Glomerular visceral epithelial cell (primary cell): Measurements from ENCODE around the gene CD9.

ENCODE experiments used
- DNase-seq: peaks from one replicate; pipeline ENCODE4 v3.0.0-alpha.2; 2016; ENCODE audit errors: extremely low spot score

The CD9 gene

DNA sequence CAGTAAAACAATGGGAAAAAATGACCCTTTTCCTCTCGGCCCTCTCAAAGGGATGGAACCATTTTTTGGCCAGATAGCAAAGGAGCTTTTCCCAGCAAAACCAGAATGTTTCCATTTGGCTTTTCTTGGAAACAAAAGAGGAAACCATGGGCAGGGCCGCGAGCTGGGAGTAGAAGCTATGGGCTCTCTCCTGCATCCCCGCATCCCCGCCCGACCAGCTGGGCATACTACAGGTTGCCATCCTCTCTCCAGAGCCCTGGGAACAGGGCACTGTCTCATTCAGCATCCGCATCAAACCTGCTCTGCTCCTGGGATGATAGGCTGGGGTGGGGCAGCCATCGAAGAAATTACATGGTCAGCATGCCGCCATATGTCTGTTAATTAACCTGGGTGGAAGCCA, 20.9 kb downstream of the CD9 start:
- no peak for DNase-seq

DNA sequence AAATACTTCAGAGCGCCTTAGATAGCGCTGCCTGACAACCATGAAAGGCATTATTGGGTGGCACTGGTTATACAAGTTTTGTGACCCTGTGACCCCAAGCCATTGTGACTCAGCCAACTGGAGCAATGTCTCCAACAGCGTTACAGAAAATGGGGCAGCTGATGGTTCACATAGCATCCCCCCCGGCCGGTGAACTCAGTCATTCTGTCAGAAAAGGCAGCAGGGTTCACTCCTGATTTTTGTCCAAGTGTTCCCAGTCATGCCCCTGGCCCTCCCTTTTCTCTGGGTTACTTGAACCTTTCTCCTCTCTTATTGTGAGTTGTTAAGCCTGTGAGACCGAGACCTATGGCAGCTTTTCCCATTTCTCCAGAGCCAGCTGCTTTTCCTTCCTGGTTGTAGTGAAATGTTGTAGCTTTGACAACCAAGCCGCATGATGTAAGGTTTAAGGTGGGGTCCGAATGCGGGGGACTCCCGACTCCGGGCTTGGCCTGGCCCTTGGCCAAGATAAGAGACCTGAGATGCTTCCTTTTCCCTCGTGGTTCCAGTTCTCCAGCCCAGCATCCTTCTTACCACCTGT, 22.0 kb downstream of the CD9 start:
- no peak for DNase-seq

DNA sequence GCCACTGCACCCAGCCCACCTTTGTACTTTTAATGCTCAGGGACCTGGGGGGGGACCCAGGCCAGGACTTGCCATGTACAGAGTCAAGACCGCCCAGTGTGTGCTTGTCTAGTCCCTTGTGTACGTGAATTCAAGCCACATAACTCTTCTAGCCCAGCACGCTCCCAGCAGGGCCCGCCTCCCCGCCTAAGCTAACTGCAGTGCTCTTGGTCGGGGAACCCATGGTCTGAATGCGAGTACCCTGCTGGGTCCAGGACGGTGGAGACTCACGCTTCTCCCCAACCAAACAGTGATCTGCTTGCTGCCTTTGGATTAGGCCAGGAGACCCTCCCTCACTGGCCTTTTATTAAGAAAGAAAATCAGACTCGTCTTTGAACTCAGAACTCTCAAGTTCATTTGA, 23.3 kb downstream of the CD9 start:
- DNase-seq: no peak

DNA sequence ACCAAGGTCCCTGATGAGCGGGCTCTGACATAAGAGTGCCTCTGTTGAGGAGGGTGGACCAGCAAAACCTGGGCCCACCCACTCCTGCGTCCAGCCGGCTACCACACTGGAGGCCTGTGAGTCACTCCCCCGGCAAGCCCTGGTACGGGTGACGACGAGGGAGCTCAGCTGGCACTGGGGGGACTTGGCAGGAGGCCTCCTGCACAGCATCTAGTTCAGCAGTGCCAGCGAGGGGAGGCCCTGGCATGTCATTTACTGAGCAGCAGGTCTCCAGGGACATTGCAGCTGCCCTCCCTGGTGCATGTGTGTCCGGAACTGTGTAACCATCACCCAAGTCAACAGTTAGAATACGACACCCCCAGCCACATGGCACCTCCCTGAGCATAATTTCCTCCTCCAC, 24.4 kb downstream of the CD9 start:
- peak; percentile 38 for DNase-seq

DNA sequence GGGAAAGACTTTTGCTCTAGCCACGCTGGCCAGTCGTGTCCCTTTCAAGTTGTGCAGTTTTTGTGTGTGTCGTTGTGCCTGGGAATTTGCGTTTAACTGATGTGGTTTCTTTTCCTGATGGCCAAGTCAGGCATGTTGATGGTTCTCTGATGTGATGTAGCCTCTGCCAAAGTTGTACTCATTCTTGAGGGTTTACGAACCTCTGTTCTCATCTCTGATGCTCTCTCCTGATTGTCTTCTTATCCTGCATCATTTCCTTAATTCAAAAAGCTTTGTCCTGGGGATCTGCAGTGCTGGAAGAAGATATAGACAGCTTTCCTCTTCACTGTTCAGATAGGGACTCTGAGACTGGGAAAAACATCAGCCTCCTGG, 25.4 kb downstream of the CD9 start:
- no peak for DNase-seq

DNA sequence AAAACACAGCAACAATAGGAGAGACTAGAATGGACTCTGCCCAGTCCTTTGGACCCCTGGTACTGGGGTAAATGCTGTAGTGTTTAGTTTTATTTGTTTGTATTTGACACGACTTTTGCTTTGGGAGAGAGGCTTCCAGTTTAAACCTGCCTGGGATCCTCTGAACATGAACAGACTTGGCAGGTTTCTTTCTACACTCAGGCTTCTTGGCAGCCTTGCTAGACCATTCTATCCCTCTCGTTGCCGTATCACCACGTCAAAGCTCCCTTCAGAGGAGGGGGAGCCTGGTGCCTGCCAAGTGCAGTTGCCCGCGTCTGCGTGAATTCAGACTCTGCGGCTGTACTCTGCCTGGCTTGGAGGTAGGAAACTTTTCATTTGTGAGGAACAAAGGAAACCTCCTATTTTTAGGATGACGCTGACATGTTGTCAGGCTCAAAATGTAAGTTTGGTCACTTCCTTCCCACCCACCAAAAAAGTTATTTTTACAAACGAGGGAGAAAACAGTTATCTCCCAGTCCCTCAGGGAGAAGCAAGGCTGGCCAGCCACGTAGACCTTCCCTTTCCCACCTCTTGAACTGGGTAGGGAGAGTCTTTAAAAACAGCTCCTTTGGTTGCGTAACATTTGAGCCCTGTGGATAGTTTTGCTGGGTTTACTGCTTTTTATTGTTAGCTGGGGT, 25.9 kb downstream of the CD9 start:
- DNase-seq: no peak

DNA sequence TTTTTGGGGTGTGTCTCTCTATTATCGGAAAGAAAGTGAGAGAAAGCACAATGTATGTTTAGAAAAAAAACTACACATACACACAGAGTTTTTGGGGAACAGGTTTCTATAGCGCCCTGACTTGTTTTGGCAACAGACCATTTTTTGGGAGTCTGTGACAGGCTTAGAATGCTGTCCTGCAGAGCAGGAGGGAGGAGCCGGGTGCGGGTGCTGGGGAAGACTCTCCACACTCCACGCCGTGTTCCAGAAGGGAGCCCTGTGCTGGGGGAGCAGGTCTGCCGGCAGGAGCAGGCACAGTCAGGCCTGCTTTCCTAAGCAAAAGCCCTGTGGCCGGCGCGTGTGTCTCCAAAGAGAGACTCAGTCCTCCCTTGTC, 26.5 kb downstream of the CD9 start:
- DNase-seq: no peak

DNA sequence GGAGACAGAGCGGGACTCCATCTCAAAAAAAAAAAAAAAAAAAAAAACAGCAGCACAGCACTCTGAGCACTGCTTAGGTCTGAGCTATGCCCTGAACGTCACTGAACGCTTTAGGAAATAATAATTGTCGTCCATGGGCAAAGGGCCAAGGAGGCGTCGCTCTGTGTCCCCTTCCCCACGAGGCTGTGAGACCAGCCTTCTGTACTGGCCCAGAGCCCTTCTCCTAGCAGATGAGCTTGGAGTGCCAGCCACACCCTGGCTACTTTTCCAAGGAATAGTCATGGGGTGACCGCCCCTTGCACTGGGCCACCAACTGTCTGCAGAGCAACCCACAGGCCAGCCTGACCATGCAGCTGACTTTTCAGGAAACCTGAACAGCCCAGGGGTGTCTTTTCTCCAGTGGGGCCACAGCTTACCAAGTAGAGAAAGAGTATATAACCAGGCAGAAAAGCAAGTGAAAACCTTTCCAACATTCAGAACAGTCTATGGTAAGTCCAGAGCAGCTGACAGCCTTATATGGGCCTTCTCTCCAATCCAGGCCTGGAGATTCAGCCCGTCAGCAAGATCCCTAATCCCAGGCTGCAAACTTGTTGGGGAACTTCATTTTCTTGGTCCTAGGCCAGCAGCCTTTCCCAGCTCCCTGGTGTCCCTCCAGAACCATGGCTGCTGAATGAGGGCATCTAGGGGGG, 28.5 kb downstream of the CD9 start:
- no peak for DNase-seq

DNA sequence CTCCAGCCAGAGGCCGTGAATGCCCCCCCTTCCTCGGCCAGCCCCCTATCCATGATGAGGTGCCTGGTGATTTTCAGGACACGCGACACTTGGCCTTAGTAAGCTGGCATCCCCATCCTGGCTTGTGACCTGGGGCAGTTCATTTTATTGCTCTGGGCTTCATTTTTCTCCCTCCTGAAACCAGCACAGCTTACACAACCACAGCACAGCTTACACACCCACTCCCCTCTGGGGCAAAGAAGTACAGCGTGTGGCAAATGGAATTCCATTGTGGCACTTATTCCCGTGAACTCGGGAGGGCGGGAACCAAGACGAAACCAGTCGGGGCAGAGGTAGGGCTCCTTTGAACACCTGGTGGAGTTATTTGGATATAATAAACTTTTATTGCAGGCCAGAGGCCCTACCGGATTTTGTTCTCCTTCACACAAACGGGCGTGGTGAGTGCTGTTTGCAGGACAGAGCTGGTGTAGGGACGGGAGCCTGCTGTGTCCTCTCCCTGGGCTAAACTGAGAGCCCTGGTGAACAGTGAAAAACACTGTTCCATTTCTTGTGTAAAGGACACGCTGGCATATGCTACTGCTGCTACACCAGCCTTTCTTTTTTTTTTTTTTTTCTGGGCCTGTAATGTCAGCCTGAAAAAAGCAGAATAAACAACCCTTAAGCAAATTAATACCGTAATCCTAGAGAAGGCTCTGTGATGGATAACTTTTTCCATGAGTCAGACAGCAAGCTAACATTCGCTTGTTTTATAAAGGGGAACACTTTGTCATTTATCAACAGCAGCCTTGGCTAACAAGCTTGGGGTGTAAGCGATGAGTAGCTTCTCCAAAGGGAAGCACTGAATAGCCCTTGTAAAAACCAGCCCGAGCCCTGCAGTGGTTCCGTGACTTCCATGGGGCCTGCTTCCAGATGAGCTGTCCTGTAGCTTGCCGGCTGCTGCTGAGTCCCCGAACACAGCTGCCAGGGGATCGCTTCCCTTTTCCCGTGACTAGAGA, 29.3 kb downstream of the CD9 start:
- DNase-seq: no peak

DNA sequence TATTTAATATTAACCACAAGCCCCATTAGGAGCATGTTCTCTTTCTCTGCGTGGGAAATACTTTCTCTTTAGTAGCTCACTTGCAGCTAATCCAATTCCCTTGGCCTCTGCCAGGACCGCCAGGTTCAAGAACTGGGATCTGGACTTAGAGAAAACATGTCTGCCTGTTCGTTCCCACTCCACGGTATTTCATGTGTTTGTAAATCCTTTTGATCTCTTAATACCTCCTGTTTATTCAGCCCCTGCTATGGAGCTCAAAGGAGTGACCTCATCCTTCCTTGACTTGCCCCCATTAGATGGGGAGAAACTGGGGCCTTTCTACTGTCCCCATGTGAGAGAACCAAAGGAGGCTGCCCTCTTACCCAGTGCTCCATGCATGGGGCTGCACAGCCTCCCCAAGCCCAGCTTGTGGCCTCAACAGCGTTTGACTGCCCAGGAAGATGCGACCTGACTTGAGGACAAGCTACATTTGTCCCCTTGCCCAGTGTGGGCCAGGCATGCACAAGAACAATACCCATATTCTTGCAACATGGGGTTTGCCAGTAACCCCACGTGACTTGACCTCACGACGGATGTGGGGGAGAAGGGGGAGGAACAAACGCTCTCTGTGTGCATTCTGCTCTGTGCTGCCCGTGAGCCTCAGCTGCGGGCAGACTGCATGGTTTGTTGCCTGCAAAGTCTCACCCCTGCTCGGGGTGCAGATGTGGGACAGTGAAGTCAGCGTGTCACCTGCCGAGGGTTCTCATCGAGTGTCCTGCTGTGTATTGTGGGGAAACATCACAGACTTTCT, 30.3 kb downstream of the CD9 start:
- no peak for DNase-seq

DNA sequence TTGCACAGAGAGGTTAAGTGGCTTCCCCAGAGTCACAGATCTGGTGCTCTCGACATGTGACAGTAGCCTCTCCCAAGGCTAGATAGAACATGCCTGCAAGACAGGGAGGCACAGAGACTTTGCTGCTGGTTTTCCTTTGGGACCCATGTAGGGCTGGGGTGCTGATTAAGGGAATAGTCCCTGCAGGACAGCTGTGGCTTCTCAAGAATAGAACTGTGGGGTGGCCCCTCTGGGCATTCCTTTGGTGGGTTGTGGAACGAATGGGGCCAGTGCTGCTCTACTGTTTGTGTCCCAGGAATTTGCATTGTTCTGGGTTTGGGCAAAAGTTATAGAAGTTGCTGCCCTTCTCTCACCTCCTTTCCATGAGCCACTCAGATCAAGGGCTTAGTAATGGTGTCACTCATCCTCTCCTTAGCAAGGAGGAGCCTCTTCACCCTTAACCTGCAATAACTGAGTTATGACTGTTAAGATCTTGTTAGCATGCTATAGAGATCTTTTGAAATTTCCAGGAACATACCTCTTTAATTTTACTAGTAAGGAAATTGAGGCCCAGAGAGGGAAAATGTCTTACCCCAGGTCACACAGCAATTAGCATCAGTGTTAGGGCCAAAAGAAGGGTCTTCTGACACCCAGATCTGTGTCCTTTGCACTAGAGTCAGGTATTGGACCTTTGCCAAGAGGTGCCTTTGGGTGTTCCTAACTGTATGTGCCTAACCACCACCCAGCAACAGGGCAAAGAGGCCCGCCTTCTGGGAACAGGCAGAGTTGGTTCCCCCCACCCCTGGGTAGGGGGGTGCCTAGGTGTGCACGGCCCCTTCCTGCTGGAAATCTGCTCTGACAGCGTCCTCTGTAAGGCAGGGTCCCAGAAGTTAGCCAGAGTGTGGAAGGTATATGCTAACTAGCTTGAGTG, 31.4 kb downstream of the CD9 start:
- DNase-seq: no peak

DNA sequence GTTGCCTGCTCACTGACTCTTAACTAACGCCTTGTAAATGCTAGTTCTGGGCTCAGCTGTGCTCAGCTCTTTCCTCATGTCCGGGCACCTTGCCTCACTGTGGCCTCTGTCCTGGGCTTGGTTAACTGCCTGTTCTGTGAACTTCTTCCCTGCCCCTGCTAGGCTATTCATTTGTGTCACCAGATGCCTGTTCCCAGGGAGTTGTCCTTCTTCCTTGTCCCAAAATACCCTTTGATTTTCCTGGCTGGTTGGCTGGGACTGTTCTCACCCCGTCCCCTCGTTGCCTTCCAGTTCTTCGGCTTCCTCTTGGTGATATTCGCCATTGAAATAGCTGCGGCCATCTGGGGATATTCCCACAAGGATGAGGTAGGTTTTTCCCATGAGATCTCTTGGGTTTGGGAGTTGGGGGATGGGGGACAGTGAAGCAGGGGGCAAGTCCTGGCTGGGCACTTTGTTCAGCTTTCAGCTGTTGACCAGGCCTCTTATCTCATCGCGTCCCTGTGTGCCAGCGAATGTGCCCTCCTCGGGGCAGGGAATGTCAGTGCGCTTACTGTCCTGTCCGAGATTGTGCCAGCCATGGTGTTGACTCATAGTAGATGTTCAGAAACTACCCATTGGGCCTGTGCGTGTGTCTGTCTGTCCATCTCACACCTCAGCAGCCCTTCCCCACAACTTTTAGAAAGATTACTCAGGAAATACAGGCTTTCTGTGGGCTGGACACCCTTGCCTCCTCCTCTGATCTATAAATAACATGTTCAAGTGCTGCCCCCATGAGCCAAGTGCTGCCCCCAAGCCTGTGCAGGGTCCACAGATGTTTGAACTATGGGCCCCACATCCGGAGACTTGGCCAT, 33.1 kb downstream of the CD9 start:
- no peak for DNase-seq

DNA sequence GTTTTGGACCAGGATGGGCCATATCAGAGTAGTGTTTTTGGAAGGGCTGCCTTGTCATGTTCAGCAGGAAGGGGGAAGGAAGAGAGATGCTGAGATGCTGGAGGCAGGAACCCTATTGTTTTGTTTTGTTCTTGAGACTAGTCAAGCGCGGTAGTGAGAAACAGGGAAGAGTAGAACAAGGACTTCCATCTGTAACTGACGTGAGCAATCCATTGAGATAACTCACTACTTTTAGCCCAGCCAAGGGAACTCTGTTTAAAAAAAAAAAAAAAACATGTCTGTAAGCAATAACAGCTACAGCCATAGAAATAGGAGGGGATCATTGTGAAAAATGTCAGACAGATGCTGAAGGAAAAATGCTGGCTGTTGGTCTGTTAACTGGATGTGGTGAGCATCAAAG, 34.0 kb downstream of the CD9 start:
- no peak for DNase-seq

DNA sequence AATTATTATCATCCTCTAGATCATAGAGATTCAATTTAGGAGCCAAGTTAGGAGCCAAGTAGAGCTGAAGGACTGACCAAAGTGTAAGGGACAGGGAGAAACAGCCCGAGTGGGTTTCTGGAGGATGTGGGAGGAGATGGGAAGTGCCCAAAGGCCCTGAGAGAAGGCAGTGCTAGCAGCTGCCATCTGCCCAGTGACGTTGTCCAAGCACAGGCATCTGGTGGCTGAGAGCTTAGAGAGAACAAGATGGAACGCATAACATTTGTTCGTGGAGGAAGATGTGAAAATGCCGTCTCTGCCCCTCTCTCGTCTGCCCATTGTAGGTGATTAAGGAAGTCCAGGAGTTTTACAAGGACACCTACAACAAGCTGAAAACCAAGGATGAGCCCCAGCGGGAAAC, 34.7 kb downstream of the CD9 start:
- no peak for DNase-seq

DNA sequence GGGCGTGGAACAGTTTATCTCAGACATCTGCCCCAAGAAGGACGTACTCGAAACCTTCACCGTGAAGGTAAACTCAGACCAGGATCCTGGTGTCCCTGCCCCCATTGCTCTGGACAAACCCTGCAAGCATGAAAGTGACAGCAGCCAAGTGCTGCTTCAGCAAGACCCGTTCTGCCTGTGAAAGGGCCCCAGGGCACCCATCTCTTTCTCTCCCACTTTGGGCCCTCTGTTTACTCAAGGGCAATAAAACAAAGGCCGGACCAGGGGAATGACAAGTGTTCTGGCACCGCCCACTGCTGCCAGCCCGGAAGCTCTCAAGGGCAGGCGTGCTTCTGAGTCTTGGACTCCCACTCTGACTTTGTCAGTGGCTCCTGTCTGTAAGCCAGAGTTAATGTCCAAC, 35.3 kb downstream of the CD9 start:
- no peak for DNase-seq

DNA sequence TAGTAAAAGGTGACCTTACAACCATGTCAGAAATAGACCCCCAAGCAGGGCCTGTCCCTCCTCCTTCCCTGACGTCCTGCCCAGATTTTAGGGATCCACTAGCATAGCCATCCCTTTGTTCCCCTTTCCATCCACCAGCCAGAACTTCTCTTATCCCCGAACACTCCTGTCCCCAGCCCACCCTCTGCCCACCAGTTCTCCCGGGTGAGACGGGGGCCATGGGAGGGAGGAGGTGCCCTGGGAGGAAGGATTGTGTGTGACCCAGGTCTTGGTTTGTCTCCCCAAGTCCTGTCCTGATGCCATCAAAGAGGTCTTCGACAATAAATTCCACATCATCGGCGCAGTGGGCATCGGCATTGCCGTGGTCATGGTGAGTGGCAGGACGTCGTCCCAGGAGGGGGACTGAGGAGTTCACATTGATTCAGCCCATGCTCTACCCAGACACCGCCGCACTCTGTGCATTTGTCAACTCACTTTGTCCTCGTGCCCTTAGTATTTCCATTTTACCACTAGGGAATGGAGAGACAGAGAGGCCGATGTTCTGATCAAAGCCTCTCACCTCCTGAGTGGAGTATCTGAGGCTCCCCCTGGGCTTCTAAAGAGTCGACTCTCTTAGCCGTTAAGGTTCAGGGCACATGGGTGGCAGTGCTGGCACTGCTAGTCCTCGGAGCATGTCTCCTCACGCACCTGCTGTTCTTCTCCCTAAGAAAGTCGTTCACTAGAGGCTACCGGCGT, 35.9 kb downstream of the CD9 start:
- DNase-seq: no peak

DNA sequence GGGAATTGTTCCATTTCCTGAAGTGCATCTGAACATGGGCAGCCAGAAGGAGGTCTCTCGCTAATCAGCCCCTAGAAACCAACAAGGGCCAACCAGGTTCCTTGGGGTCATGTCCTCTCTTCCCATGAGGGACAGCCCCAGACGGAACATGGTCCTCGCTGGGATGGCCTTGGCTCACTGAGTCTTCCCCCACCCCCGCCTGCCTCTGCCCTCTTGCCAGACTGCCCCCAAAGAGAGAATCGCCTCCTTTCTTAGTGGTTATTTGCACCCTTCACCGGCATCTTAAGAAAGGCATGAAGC, 36.4 kb downstream of the CD9 start:
- no peak for DNase-seq

DNA sequence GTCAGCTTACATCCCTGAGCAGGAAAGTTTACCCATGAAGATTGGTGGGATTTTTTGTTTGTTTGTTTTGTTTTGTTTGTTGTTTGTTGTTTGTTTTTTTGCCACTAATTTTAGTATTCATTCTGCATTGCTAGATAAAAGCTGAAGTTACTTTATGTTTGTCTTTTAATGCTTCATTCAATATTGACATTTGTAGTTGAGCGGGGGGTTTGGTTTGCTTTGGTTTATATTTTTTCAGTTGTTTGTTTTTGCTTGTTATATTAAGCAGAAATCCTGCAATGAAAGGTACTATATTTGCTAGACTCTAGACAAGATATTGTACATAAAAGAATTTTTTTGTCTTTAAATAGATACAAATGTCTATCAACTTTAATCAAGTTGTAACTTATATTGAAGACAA, 37.6 kb downstream of the CD9 start:
- DNase-seq: no peak

DNA sequence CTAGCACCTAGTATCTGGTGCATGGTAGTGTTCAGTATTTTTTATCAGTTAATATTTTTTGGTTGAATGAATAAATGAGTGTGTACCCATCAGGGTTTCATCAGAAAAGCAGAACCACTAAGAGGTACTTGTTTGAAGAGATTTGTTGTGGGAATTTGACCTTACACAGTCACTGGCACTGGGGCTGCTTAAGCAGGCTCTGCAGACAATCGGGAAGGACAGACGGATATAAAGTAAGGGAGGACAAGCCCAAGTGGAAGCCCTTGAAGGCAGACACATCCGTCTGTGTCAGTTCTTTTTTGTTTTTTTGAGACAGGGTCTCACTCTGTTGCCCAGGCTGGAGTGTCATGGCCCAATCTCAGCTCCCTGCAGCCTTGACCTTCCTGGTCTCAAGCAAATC, 38.7 kb downstream of the CD9 start:
- DNase-seq: no peak
